ENCODE results near the gene LYPD5. TPM values are rescaled to one million over a fixed set of nuclear protein-coding genes. Genes with fewer than 3 reads are reported as not detected.
A peak's percentile ranks its signal among the peaks of the same experiment; 100 is the strongest.

LYPD5 gene
- total and polyA plus RNA-seq, 5 donors from 2014 or later = 0.60 TPM; not detected in 4

GRCh38 chr19:43781630-43782310 lies 20.5 kb downstream of the LYPD5 start:
- ATAC-seq (ENCODE audit: low read depth in 2 of 2) = no peak
- H3K27ac ChIP-seq (ENCODE audit: insufficient read depth, low read length, poor library complexity, severe bottlenecking) = peak overlapping the region; percentile 77
- DNase-seq = peak in 1 of 3 donors; percentile 47

DNA sequence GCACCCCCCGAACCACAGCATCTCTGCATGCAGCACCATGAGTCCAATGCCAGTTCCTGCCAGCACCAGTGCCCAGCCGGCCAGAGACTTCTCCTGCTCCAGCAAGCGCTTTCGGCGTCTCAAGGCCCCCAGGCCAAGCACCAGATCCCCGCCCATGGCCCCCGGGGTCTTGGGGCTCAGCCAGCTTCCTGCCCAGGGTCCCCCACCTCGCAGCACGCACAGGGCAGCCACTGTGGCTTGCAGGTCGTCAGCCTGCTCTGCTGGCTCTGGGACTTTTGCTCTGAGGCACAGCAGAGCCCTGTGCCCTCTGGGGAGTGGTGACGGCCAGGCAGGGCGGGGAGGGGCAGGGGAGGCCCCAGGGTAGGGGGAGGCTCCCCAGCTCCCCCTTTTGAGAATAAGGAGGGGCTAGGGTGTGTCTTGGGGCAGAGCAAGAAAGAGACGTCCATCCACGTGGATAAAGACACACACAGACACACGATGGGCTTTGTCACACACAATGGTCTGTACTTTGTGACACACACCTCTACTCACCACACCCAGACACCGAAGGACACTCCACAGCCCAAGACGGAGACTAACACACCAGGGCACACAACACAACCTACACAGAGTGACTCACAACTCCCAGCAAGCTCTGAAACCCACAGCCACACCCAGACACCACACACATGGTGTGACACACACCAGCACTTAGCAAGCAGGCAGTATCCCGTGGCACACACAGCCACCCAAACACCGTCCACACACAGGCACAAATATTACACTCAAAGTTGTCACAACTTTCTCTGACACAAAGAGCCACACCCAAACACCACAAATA lies 21.3 kb downstream of the LYPD5 start, which contains the start of gene KCNN4:
KCNN4 (minus strand) TSS at position 268 of the 820 bp plus-strand sequence; CDS start at position 156, 112 bp downstream.
- H3K4me1 Mint-ChIP-seq = peaks cover 17 to 94% (median 59%) of the 10 kb centered on the region in 4 donors
- H3K27ac Mint-ChIP-seq = peak within 1 kb of the TSS; percentile 92 to 99 (median 96)

More at GRCh38 chr19:43781630-43782310, 20.5 kb downstream of the LYPD5 start:
- H3K4me1 ChIP-seq (ENCODE audit: control insufficient read depth, insufficient read depth, low read length, poor library complexity, severe bottlenecking) = peaks cover 77% of the 10 kb centered on the region
- H3K27me3 ChIP-seq (ENCODE audit: control insufficient read depth, insufficient read depth, low read length) = no peaks in the 10 kb centered on the region
- Mint-ChIP-seq H3K9me3 (no peaks in the 10 kb centered on the region), H3K36me3 (no peaks in the 10 kb centered on the region), H3K4me3 (peak overlapping the region; percentile 88 to 98 (median 96)), H3K27me3 (no peaks in the 10 kb centered on the region), H3K27ac (peak overlapping the region; percentile 89 to 96 (median 92)), H3K4me1 (peaks cover 17 to 85% (median 55%) of the 10 kb centered on the region in 4 donors)
- no peaks in the 10 kb centered on the region for H3K9me3 ChIP-seq (ENCODE audit: control insufficient read depth in 2 of 2, low read length in 2 of 2)
- peak overlapping the region; percentile 75 for H3K4me3 ChIP-seq (ENCODE audit: low read depth, low read length)
- no peaks in the 10 kb centered on the region for H3K36me3 ChIP-seq (ENCODE audit: control insufficient read depth, insufficient read depth, low read length)

GRCh38 chr19:43779820-43780219 lies 22.4 kb downstream of the LYPD5 start:
- no peaks in the 10 kb centered on the region for H3K27me3 ChIP-seq (ENCODE audit: control insufficient read depth, insufficient read depth, low read length)
- H3K27ac ChIP-seq (ENCODE audit: insufficient read depth, low read length, poor library complexity, severe bottlenecking) = peak overlapping the region; percentile 77
- ATAC-seq (ENCODE audit: low read depth in 2 of 2) (no peak), DNase-seq (peak in 1 of 3 donors; percentile 49)
- peak overlapping the region; percentile 82 for H3K4me3 ChIP-seq (ENCODE audit: low read depth, low read length)
- H3K36me3 ChIP-seq (ENCODE audit: control insufficient read depth, insufficient read depth, low read length) = no peaks in the 10 kb centered on the region
- H3K4me1 ChIP-seq (ENCODE audit: control insufficient read depth, insufficient read depth, low read length, poor library complexity, severe bottlenecking) = peaks cover 89% of the 10 kb centered on the region
- H3K9me3 ChIP-seq (ENCODE audit: control insufficient read depth in 2 of 2, low read length in 2 of 2) = no peaks in the 10 kb centered on the region
- Mint-ChIP-seq H3K4me1 (peaks cover 17 to 96% (median 60%) of the 10 kb centered on the region in 4 donors), H3K9me3 (no peaks in the 10 kb centered on the region), H3K27ac (peak overlapping the region; percentile 92 to 99 (median 94)), H3K27me3 (no peaks in the 10 kb centered on the region), H3K4me3 (peak overlapping the region; percentile 88 to 98 (median 96)), H3K36me3 (peaks cover 5% of the 10 kb centered on the region)

More for the DNA sequence above, 21.3 kb downstream of the LYPD5 start, which contains the start of gene KCNN4:
- H3K36me3 Mint-ChIP-seq = no peaks in the 10 kb centered on the region
- H3K9me3 Mint-ChIP-seq = no peaks in the 10 kb centered on the region
- H3K9me3 ChIP-seq (ENCODE audit: control insufficient read depth in 2 of 2, low read length in 2 of 2) = no peaks in the 10 kb centered on the region
- DNase-seq (peak; percentile 48 to 84 (median 51)), ATAC-seq (ENCODE audit: low read depth in 2 of 2) (peak; percentile 59 to 67)
- H3K4me1 ChIP-seq (ENCODE audit: control insufficient read depth, insufficient read depth, low read length, poor library complexity, severe bottlenecking) = peaks cover 86% of the 10 kb centered on the region
- H3K27ac ChIP-seq (ENCODE audit: insufficient read depth, low read length, poor library complexity, severe bottlenecking) = peak within 1 kb of the TSS; percentile 77
- H3K27me3 Mint-ChIP-seq = no peaks in the 10 kb centered on the region
- H3K4me3 Mint-ChIP-seq = peak within 1 kb of the TSS; percentile 88 to 98 (median 96)
- H3K4me3 ChIP-seq (ENCODE audit: low read depth, low read length) = peak within 1 kb of the TSS; percentile 82
- H3K27me3 ChIP-seq (ENCODE audit: control insufficient read depth, insufficient read depth, low read length) = no peaks in the 10 kb centered on the region
- no peaks in the 10 kb centered on the region for H3K36me3 ChIP-seq (ENCODE audit: control insufficient read depth, insufficient read depth, low read length)

- H3K9me3 Mint-ChIP-seq = no peaks in the 10 kb centered on the region
- H3K27me3 Mint-ChIP-seq = no peaks in the 10 kb centered on the region
- peaks cover 2% of the 10 kb centered on the region for H3K36me3 ChIP-seq (ENCODE audit: control insufficient read depth, insufficient read depth, low read length)
- H3K4me1 Mint-ChIP-seq = peaks cover 15 to 93% (median 58%) of the 10 kb centered on the region in 4 donors
- H3K9me3 ChIP-seq (ENCODE audit: control insufficient read depth in 2 of 2, low read length in 2 of 2) = no peaks in the 10 kb centered on the region
- peaks cover 84% of the 10 kb centered on the region for H3K4me1 ChIP-seq (ENCODE audit: control insufficient read depth, insufficient read depth, low read length, poor library complexity, severe bottlenecking)
- ATAC-seq (ENCODE audit: low read depth in 2 of 2) (no peak), DNase-seq (no peak)
- peaks cover 5% of the 10 kb centered on the region for H3K36me3 Mint-ChIP-seq
- H3K4me3 ChIP-seq (ENCODE audit: low read depth, low read length) = peak overlapping the region; percentile 82
- peak overlapping the region; percentile 77 for H3K27ac ChIP-seq (ENCODE audit: insufficient read depth, low read length, poor library complexity, severe bottlenecking)
- H3K27ac Mint-ChIP-seq = peak overlapping the region; percentile 92 to 99 (median 94)
- H3K4me3 Mint-ChIP-seq = peak overlapping the region; percentile 88 to 98 (median 96)
- H3K27me3 ChIP-seq (ENCODE audit: control insufficient read depth, insufficient read depth, low read length) = no peaks in the 10 kb centered on the region
These were observed 23.0 kb downstream of the LYPD5 start for GRCh38 chr19:43779147-43779819.

DNA sequence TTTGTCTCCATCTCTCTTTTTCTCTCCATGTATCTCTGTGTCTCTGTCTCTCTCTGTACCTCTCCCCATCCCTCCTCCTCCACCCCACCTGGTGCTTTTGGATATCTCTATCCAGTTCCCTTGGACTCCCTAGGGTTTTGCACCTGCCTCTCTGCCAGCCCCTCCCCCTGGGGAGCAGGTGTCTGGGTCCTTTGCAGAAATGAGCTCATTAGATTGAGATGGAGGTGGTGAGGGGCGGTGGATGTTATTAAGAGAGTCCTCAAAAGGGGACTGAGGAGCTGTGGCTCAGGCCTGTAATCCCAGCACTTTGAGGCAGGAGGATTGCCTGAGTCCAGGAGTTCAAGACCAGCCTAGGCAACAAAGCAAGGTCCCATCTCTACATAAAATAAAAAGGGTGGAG lies 23.6 kb downstream of the LYPD5 start:
- H3K9me3 ChIP-seq (ENCODE audit: control insufficient read depth in 2 of 2, low read length in 2 of 2) = no peaks in the 10 kb centered on the region
- Mint-ChIP-seq H3K4me3 (peak overlapping the region; percentile 88 to 98 (median 96)), H3K9me3 (no peaks in the 10 kb centered on the region), H3K27me3 (no peaks in the 10 kb centered on the region), H3K4me1 (peaks cover 12 to 87% (median 53%) of the 10 kb centered on the region in 4 donors), H3K36me3 (peaks cover 5% of the 10 kb centered on the region), H3K27ac (peak overlapping the region; percentile 92 to 99 (median 94))
- peaks cover 5% of the 10 kb centered on the region for H3K36me3 ChIP-seq (ENCODE audit: control insufficient read depth, insufficient read depth, low read length)
- ATAC-seq (ENCODE audit: low read depth in 2 of 2) (no peak), DNase-seq (no peak)
- H3K27me3 ChIP-seq (ENCODE audit: control insufficient read depth, insufficient read depth, low read length) = no peaks in the 10 kb centered on the region
- H3K4me1 ChIP-seq (ENCODE audit: control insufficient read depth, insufficient read depth, low read length, poor library complexity, severe bottlenecking) = peaks cover 77% of the 10 kb centered on the region
- H3K27ac ChIP-seq (ENCODE audit: insufficient read depth, low read length, poor library complexity, severe bottlenecking) = peak overlapping the region; percentile 77
- H3K4me3 ChIP-seq (ENCODE audit: low read depth, low read length) = peak overlapping the region; percentile 63

GRCh38 chr19:43777163-43777695 lies 25.0 kb downstream of the LYPD5 start:
- DNase-seq (peak; percentile 34 to 56 (median 38)), ATAC-seq (ENCODE audit: low read depth in 2 of 2) (peak; percentile 15 to 26)
- H3K27me3 ChIP-seq (ENCODE audit: control insufficient read depth, insufficient read depth, low read length) = no peaks in the 10 kb centered on the region
- Mint-ChIP-seq H3K36me3 (peaks cover 8% of the 10 kb centered on the region), H3K27ac (peak overlapping the region; percentile 92 to 99 (median 92)), H3K9me3 (no peaks in the 10 kb centered on the region), H3K4me1 (peaks cover 10 to 75% (median 47%) of the 10 kb centered on the region in 4 donors), H3K4me3 (peak overlapping the region; percentile 88 to 98 (median 96)), H3K27me3 (no peaks in the 10 kb centered on the region)
- H3K4me1 ChIP-seq (ENCODE audit: control insufficient read depth, insufficient read depth, low read length, poor library complexity, severe bottlenecking) = peaks cover 69% of the 10 kb centered on the region
- H3K4me3 ChIP-seq (ENCODE audit: low read depth, low read length) = peak overlapping the region; percentile 63
- peaks cover 14% of the 10 kb centered on the region for H3K36me3 ChIP-seq (ENCODE audit: control insufficient read depth, insufficient read depth, low read length)
- no peaks in the 10 kb centered on the region for H3K9me3 ChIP-seq (ENCODE audit: control insufficient read depth in 2 of 2, low read length in 2 of 2)
- peak overlapping the region; percentile 77 for H3K27ac ChIP-seq (ENCODE audit: insufficient read depth, low read length, poor library complexity, severe bottlenecking)

DNA sequence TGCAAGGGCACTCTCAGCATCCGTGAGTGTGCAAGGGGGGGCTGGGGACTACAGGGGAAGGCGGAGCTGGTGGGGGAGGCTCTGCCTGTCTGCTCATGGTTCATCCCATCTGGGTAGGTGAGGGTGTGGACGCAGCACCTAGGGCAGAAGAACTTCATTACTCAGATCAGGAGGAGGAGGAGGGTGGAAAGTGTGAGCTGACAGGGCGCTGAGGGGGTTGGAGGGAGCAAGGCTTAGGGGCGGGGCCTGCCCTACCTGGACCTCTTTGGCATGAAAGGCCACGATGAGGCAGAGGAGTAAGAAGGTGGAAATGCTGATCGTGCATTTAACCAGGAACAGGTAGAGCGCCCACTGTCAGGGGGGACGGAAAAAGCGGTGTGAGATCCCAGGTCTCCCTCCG lies 26.0 kb downstream of the LYPD5 start:
- H3K9me3 Mint-ChIP-seq = no peaks in the 10 kb centered on the region
- no peaks in the 10 kb centered on the region for H3K9me3 ChIP-seq (ENCODE audit: control insufficient read depth in 2 of 2, low read length in 2 of 2)
- peaks cover 8% of the 10 kb centered on the region for H3K36me3 Mint-ChIP-seq
- ATAC-seq (ENCODE audit: low read depth in 2 of 2) = no peak
- H3K4me3 Mint-ChIP-seq = peak overlapping the region; percentile 68 to 95 (median 78)
- H3K27me3 Mint-ChIP-seq = no peaks in the 10 kb centered on the region
- peak overlapping the region; percentile 77 for H3K27ac ChIP-seq (ENCODE audit: insufficient read depth, low read length, poor library complexity, severe bottlenecking)
- peak overlapping the region; percentile 92 to 97 (median 92) for H3K27ac Mint-ChIP-seq
- peak in 1 of 3 donors; percentile 45 for DNase-seq
- H3K36me3 ChIP-seq (ENCODE audit: control insufficient read depth, insufficient read depth, low read length) = peaks cover 22% of the 10 kb centered on the region
- H3K4me1 ChIP-seq (ENCODE audit: control insufficient read depth, insufficient read depth, low read length, poor library complexity, severe bottlenecking) = peaks cover 60% of the 10 kb centered on the region
- no peak overlapping the region for H3K4me3 ChIP-seq (ENCODE audit: low read depth, low read length)
- peaks cover 7 to 65% (median 39%) of the 10 kb centered on the region in 4 donors for H3K4me1 Mint-ChIP-seq
- H3K27me3 ChIP-seq (ENCODE audit: control insufficient read depth, insufficient read depth, low read length) = no peaks in the 10 kb centered on the region

Data from CD4-positive, CD25-positive, alpha-beta regulatory T cell (primary cell).